Gastrocnemius medialis (tissue), 4 donors: Measurements from ENCODE around the gene TRABD2A.

Experiments used
- CTCF ChIP-seq, 5 experiments: fragments of 450-650 bp in 3 of 5; fragments of 200-600 bp in 2 of 5; sonication (generic) in 2 of 5; IDR thresholded peaks in 4 of 5; conservative IDR thresholded peaks in 1 of 5; 1 replicate in 4 of 5; 2 replicates in 1 of 5; pipeline ENCODE4 v1.5.1; 2016 to 2019; ENCODE audit warnings: antibody characterized with exemption in 5 of 5, mild to moderate bottlenecking in 3 of 5, moderate library complexity in 3 of 5
- POLR2A ChIP-seq, 2 donors: fragments of 450-650 bp; IDR thresholded peaks; one replicate each; pipeline ENCODE4 v1.6.1; 2017; ENCODE audit warnings: antibody characterized with exemption in 2 of 2, mild to moderate bottlenecking in 2 of 2, moderate library complexity in 2 of 2

- TF ChIP-seq POLR2A (IDR thresholded peaks at IDR 0.05) (no peak), CTCF (IDR thresholded peaks at IDR 0.05 in 4 of 5, conservative IDR thresholded peaks at IDR 0.05 in 1 of 5) (no peak)
Measured at GRCh38 chr2:84785950-84786349, 94.9 kb downstream of the TRABD2A start.
